GM19467 (cell line): ENCODE results near the gene ZNF747.
"Not testable (repeated sequence)": the region's sequence is repeated elsewhere in the genome, so short reads cannot be mapped to it uniquely, and the experiment has no call there.

ENCODE experiments used
- ATAC-seq: cut with Tn5 transposase; IDR thresholded peaks from one replicate; pipeline ENCODE4 v1.9.1; 2021; ENCODE audit warnings: mild to moderate bottlenecking, moderate library complexity; ENCODE audit not compliant: unreplicated experiment

ZNF747 gene

GRCh38 chr16:30535106-30535776 is 583 bp upstream of the ZNF747 start:
- peak; percentile 13 for ATAC-seq

GRCh38 chr16:30533748-30534367 is 800 bp downstream of the ZNF747 start:
- ATAC-seq: peak; percentile 5

DNA sequence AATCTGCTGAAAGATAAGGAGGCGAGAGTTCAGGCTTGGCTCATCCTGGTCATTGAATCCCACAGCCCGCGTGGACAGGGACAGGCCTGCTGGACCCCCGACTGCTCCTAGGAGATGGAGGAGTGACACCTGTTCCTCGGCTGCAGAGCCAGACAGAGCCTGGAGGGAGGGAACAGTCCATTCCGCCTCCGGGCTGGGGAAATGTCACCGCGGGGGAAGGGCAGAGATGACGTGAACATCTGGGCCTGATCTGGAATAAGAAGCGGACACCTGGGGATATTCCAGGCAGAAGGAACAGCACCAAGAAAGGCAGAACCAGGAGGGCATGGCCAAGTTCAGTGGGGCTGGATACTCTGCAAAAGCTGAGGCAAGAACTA is 1.5 kb downstream of the ZNF747 start:
- ATAC-seq: no peak

GRCh38 chr16:30532285-30533145 is 2.1 kb downstream of the ZNF747 start:
- ATAC-seq: no peak

- no peak for ATAC-seq
These were observed 4.3 kb downstream of the ZNF747 start for GRCh38 chr16:30530163-30531037.

- no peak for ATAC-seq
These were observed 5.7 kb downstream of the ZNF747 start for GRCh38 chr16:30528799-30529457.

GRCh38 chr16:30527635-30528178 is 7.0 kb downstream of the ZNF747 start:
- peak; percentile 1 for ATAC-seq

- peak; percentile 71 for ATAC-seq
These were observed 7.6 kb downstream of the ZNF747 start for GRCh38 chr16:30526823-30527634.

GRCh38 chr16:30526137-30526822 is 8.4 kb downstream of the ZNF747 start, which contains the start of gene ZNF768:
TSS of gene ZNF768 (minus strand) at chr16:30526566. CDS start at chr16:30526413, 153 bp downstream.
- peak; percentile 17 for ATAC-seq

- no peak for ATAC-seq
These were observed 8.9 kb downstream of the ZNF747 start for GRCh38 chr16:30525844-30526136.

DNA sequence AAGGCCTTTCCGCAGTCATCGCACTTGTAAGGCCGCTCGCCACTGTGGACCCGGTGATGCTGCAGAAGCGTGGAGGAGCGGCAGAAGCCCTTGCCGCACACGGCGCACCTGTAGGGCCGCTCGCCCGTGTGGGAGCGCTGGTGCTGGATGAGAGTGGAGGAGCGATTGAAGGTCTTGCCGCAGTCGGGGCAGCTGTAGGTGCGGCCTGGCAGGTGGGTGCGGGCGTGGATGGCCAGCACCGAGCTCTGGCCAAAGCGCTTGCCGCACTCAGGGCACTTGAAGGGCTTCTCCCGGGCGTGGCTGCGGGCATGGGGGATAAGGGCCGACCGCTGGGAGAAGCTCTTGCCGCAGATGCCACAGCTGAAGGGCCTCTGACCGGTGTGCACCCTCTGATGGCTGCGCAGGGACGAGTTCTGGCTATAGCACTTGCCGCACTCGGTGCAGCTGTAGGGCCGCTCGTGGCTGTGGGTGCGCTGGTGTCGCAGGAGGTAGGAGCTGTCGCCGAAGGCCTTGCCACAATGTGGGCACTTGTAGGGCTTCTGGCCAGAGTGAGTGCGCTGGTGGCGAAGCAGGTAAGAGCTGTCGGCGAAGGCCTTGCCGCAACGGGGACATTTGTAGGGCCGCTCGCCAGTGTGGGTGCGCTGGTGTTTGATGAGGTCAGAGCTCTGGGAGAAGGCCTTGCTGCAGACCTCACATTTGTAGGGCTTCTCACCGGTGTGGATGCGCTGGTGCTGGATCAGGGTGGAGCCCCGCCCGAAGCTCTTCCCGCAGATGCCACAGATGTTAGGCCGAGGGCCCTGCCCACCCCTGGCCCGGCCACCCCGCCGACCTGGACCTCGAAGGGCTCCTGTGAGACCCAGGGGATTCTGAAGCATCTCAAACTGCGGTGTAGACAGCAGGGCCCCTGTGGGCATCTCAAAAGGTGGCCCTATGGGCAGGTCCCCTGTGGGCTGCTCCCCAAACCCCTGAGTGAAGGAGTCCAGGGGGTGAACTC is 9.8 kb downstream of the ZNF747 start:
- ATAC-seq: no peak

DNA sequence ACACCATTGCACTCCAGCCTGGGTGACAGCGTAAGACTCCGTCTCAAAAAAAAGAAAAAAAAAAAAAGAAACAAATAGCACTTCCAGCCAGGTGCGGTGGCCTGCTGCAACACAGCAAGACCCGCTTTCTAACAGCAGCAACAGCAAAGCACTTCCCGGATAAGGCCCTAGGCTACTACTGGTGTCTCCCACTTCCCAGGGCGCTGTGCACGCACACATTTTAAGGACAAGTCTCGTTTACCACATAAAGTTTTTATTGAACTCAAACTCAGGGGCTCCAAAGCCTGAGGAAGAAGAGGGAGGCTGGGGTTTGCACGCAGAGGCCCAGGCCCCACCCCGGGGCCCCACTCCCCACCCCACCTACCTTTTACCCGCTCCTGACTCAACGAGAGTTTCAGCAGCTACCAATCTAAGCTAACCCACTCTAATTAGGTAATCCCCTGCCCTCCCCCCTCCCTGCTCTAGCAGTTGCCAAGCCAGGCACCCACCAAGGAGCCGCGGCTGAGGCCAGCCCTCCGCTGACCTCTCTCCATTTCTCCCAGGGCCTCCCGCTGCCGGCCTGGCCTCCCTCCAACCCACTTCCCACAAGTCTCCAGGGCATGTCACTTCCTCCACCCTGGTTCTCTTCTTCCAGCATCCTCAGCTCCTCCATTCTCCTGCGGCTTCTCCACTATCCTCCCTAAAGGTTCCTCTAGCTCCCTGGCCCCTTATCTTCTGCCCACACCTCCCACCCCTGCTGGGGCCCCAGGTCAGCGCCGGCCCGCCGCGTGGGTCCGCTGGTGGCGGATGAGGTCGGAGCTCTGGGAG is 10.7 kb downstream of the ZNF747 start:
- ATAC-seq: no peak

- not testable (repeated sequence) for ATAC-seq
These were observed 11.8 kb downstream of the ZNF747 start for GRCh38 chr16:30522702-30523463.

GRCh38 chr16:30521873-30522641 is 12.6 kb downstream of the ZNF747 start:
- ATAC-seq: no peak

DNA sequence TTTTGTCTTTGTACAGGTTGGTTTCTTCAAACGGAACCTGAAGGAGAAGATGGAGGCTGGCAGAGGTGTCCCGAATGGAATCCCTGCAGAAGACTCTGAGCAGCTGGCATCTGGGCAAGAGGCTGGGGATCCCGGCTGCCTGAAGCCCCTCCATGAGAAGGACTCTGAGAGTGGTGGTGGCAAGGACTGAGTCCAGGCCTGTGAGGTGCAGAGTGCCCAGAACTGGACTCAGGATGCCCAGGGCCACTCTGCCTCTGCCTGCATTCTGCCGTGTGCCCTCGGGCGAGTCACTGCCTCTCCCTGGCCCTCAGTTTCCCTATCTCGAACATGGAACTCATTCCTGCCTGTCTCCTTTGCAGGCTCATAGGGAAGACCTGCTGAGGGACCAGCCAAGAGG is 13.2 kb downstream of the ZNF747 start:
- ATAC-seq: no peak
